Fibroblast of pulmonary artery (primary cell): ENCODE results near the gene ATXN1.
A peak's percentile ranks its signal among the peaks of the same experiment; 100 is the strongest.

ENCODE experiments used
- DNase-seq: peaks from one replicate; pipeline ENCODE4 v3.0.0-alpha.2; 2010; ENCODE audit warnings: low read depth
- H3K4me3 ChIP-seq: replicated peaks from 2 replicates; pipeline ENCODE4 v1.5.1; 2011; ENCODE audit warnings: low read depth, mild to moderate bottlenecking, control low read depth, low read length, moderate library complexity
- TF ChIP-seq, protein P1 (sequence below): IDR thresholded peaks from 2 replicates; pipeline ENCODE4 v1.5.1; 2011; ENCODE audit warnings: mild to moderate bottlenecking, control low read depth, low read length, inconsistent platforms; ENCODE audit errors: missing control alignments

The ATXN1 gene

DNA sequence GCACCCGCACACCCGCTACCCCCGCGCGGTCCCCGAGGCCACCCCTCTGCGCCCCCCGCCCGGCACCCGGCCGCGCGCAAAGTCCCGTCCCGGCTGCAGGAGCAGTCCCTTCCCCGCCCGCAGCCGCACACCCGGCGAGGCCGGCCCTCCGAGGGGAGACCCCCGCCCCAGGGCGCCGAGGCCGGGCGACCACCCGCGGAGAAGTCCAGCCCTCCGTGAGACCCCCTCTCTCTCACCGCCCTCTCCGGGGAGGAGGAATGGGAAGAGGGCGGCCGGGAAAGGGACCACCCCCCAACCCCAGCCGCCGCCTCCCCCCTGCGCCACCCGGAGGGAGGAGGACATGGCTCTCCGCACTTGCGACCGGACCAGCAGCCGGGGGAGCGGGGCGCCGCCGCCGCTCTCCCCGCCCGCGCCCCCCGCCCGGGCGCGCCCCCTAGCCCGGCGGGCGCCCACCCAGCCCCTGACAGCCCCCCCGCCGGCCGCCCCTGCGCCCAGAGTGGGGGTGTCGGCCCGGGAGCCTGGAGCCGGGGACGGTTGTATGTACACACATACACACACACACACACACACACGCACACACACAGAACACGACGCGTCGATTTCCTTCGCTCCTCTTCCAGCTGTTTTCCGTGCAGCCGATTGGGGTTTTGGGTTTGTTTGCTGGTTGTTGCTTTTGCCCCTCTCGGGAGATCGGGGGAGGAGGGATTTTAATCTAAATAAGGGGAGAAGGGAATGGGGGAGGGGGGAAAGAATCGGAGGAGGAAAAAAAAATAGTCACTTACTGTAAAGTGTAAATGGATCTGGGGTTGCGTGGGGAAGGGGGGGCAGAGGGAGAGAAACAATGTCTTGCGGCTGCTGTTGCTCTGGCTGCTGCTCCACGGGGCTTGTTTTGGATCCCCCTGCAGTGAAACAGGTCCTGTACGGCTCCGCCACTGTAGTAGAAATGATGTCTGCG is at the start of gene ATXN1:
ATXN1 (minus strand) TSS at position 945 of the 955 bp plus-strand sequence.
- peak within 1 kb of the TSS; percentile 91 for H3K4me3 ChIP-seq
- TF ChIP-seq, protein P1, sequence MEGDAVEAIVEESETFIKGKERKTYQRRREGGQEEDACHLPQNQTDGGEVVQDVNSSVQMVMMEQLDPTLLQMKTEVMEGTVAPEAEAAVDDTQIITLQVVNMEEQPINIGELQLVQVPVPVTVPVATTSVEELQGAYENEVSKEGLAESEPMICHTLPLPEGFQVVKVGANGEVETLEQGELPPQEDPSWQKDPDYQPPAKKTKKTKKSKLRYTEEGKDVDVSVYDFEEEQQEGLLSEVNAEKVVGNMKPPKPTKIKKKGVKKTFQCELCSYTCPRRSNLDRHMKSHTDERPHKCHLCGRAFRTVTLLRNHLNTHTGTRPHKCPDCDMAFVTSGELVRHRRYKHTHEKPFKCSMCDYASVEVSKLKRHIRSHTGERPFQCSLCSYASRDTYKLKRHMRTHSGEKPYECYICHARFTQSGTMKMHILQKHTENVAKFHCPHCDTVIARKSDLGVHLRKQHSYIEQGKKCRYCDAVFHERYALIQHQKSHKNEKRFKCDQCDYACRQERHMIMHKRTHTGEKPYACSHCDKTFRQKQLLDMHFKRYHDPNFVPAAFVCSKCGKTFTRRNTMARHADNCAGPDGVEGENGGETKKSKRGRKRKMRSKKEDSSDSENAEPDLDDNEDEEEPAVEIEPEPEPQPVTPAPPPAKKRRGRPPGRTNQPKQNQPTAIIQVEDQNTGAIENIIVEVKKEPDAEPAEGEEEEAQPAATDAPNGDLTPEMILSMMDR, result no peak
- peak; percentile 80 for DNase-seq

DNA sequence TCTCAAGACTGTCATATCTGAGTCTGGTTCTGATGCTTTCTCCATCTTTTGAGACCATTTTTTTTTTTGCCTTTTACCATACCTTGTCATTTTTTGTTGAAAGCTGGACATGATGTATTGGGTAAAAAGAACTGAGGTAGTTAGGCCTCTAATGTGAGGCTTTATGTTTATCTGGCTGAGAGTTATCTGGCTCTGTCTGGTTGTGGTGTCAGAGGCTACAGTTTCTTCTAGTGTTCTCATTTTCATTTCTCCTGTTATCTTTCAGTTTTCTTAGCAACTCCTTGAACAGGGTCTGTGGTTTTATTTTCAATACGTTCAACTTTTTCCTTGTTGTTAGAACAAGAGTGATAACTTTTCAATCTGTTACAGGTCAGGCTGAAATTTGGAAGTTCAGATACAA is 49.2 kb upstream of the ATXN1 start:
- TF ChIP-seq, protein P1, result no peak

DNA sequence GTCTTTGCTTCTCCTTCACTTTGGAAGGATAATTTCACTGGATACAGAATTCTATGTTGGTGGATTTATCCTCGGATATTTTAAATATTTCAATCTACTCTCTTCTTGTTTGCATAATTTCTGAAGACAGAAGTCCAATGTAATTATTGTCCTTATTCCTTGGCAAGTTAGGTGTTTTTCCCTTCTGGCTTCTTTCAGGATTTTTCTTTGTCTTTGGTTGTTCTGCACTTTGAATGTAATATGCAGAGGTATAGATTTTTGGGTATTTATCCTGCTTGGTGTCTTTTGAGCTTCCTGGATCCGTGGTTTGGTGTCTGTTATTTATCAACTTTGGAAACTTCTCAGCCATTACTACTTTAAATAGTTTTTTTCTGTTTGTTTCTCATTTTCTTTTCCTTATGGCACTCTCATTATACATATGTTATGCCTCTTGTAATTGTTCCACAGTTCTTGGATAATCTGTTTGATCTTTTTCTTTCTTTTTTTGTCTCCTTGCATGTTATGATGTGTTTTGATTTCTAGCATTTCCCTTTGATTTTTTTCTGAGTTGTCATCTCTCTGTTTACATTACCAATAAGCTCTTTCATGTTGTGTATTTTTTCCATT is 48.6 kb upstream of the ATXN1 start:
- DNase-seq, result no peak
- TF ChIP-seq, protein P1, result no peak

More for the DNA sequence above, 49.2 kb upstream of the ATXN1 start:
- no peak overlapping the region for H3K4me3 ChIP-seq
- DNase-seq, result no peak

DNA sequence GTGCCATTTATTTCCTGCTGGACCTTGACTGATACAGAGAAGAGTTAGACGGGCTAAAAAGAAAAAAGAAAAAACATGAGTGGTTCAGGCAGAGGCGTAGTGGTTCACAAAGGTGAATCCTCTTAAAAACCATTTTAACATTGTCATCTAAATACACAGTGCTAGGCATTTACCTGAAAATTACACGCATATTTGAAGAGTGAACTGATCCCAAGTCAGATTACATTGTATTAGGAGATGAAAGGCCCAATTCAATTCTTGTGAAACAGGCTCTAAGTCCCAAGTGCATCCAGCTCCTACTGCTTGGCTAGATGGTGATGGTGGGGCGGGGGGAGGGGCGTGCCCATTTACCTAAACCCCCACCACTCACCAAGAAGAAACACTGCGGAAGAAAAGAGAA is 46.7 kb upstream of the ATXN1 start:
- TF ChIP-seq, protein P1, result no peak
- no peak overlapping the region for H3K4me3 ChIP-seq
- no peak for DNase-seq

More for the DNA sequence above, 48.6 kb upstream of the ATXN1 start:
- H3K4me3 ChIP-seq, result no peak overlapping the region

DNA sequence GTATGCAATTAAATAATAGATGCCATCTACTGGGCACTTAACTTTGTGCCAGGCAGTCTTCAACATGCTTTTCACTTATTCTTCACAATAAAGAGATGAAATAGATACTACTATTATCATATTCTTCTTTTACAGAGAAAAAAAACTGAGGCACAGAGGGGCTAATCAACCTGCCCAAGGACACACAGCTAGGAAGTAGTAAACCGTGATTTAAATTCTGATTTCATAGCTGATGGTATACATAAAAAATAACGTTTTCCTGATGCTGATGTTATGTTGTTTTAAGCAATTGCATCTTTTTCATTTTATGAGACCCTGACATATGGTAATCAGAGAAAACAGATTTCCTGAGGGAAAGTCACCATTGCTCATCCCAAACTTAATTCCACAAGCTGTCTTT is 45.1 kb upstream of the ATXN1 start:
- DNase-seq, result no peak
- TF ChIP-seq, protein P1, result no peak
- H3K4me3 ChIP-seq, result no peak overlapping the region

DNA sequence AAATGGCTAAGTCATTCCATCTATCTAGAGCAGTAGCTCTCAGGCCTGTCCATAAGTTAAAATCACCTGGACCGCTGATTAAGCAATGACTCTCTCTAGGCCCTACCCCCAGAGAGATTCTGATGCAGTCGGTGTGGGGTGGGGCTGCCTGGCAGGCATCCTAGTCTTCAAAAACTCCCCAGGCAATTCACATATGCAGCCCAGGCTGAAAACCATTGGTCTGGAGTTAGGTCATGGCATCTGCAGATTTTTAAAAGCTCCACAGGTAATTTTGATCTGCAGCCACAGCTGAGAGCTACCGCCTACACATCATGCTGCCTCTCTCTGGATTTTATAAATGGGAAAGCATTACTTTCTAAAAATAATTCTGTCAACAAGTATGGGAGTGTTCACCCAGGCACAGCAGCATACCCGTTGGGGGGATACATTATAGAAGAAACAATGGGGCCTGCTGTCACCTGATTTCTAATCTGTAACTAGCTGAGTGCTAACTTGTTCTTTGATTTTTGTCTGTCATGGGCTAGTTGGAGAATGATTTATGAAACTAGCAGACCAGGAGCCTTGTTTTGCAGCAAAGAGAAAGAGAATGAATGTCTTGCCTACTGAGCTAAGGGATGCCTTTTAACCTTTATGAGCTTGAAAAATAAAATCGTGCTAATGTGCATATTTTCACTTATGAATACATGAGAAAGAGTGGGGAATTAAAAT is 44.1 kb upstream of the ATXN1 start:
- no peak overlapping the region for H3K4me3 ChIP-seq
- DNase-seq, result no peak
- TF ChIP-seq, protein P1, result no peak
